Right cardiac atrium (tissue), 5 donors: Measurements from ENCODE around the gene CDYL. TPM values are rescaled to one million over a fixed set of nuclear protein-coding genes. Genes with fewer than 3 reads are reported as not detected.

Experiments
- ATAC-seq, 2 donors: fragments of 200-7000 bp; cut with Tn5 transposase; one replicate each; pipeline versions ENCODE4 v1.8.0 to v1.9.1; 2020; ENCODE audit warnings: moderate library complexity in 2 of 2, mild to moderate bottlenecking in 1 of 2
- DNase-seq, 3 donors: peaks; one replicate each; pipeline ENCODE4 v3.0.0-alpha.2; 2020
- H3K27ac ChIP-seq: one replicate; pipeline ENCODE4 v1.5.1; 2013; ENCODE audit warnings: mild to moderate bottlenecking, low read length, control low read depth, moderate library complexity
- H3K27me3 ChIP-seq: one replicate; pipeline ENCODE4 v1.6.1; 2013; ENCODE audit not compliant: control insufficient read depth, insufficient read depth
- H3K4me1 ChIP-seq: one replicate; pipeline ENCODE4 v1.6.1; 2013; ENCODE audit warnings: low read length; ENCODE audit not compliant: control insufficient read depth, insufficient read depth
- H3K4me3 ChIP-seq: one replicate; pipeline ENCODE4 v1.5.1; 2013; ENCODE audit warnings: low read length, control low read depth
- H3K9me3 ChIP-seq: one replicate; pipeline ENCODE4 v1.6.1; 2013; ENCODE audit warnings: low read length; ENCODE audit not compliant: control insufficient read depth
- WGBS: extraction: QIAGEN DNeasy Blood & Tissue Kit; methylation state at CpG from one replicate; pipeline ENCODE4 v1.1.7; 2013; 5-methylcytosine and 5-hydroxymethylcytosine counted together
- intact Hi-C, 4 donors: fragments of 100-400 bp; cut with DNase I; formaldehyde crosslinking; loops; one replicate each; pipeline versions ENCODE4 v1.11.0 to v1.14.0; 2022 to 2023
- polyA plus RNA-seq: library from polyadenylated mRNA; stranded (reverse); fragments of 200-250 nt; gene quantifications from one replicate; pipeline ENCODE4 v1.2.3, GENCODE V29; 2013
- total RNA-seq, 4 donors: library from RNA; stranded (reverse); fragmentation: NEBNext Ultra II Directional; extraction: Animal tissue kit (Norgen Biotek cat#: 25700); gene quantifications; one replicate each; pipeline ENCODE4 v1.2.1, GENCODE V29; 2021
- donor health status: healthy with polysubstance abuse.
- donor health status: DM: no; HTN: yes; CAD: no.
- donor health status: DM: no; HTN: no; CAD: no.
- donor health status: DM: no; HTN: yes; CAD: no; lungs with severe emphysema.
- donor health status: DM: yes; HTN: yes; CAD: no.

Gene CDYL
- total and polyA plus RNA-seq, 5 donors = 6.0 to 42.0 (median 36.1) TPM

- H3K9me3 ChIP-seq = no peaks in the 10 kb centered on the region
- no peak overlapping the region for H3K4me3 ChIP-seq
- no peak for ATAC-seq
- H3K27ac ChIP-seq = no peak overlapping the region
- H3K27me3 ChIP-seq = no peaks in the 10 kb centered on the region
- WGBS = 41% methylated on average over 2 of the region's 2 CpGs
- DNase-seq = no peak
- intact Hi-C loops = no loop called here
- no peaks in the 10 kb centered on the region for H3K4me1 ChIP-seq
Measured at GRCh38 chr6:4743062-4743461, 33.1 kb upstream of the CDYL start.

GRCh38 chr6:4743926-4744325 lies 32.3 kb upstream of the CDYL start:
- 80% methylated on average over 5 of the region's 5 CpGs for WGBS
- no peak overlapping the region for H3K4me3 ChIP-seq
- no peaks in the 10 kb centered on the region for H3K9me3 ChIP-seq
- intact Hi-C loops = no loop called here
- ATAC-seq (no peak), DNase-seq (no peak)
- no peaks in the 10 kb centered on the region for H3K4me1 ChIP-seq
- H3K27me3 ChIP-seq = no peaks in the 10 kb centered on the region
- H3K27ac ChIP-seq = no peak overlapping the region

GRCh38 chr6:4747588-4747987 lies 28.6 kb upstream of the CDYL start:
- Histone ChIP-seq H3K27me3 (no peaks in the 10 kb centered on the region), H3K4me1 (no peaks in the 10 kb centered on the region), H3K27ac (no peak overlapping the region), H3K4me3 (no peak overlapping the region), H3K9me3 (no peaks in the 10 kb centered on the region)
- 92% methylated on average over 2 of the region's 2 CpGs for WGBS
- no peak for ATAC-seq
- no peak for DNase-seq
- intact Hi-C loops = no loop called here

- H3K27me3 ChIP-seq = no peaks in the 10 kb centered on the region
- H3K9me3 ChIP-seq = no peaks in the 10 kb centered on the region
- no peak for DNase-seq
- no peak overlapping the region for H3K27ac ChIP-seq
- no peaks in the 10 kb centered on the region for H3K4me1 ChIP-seq
- ATAC-seq = no peak
- intact Hi-C loops = no loop called here
- 59% methylated on average over 7 of the region's 7 CpGs for WGBS
- no peak overlapping the region for H3K4me3 ChIP-seq
Measured at GRCh38 chr6:4751823-4752464, 24.3 kb upstream of the CDYL start.

- Histone ChIP-seq H3K27me3 (no peaks in the 10 kb centered on the region), H3K4me3 (no peak overlapping the region), H3K9me3 (no peaks in the 10 kb centered on the region), H3K27ac (no peak overlapping the region), H3K4me1 (no peaks in the 10 kb centered on the region)
- DNase-seq (no peak), ATAC-seq (no peak)
- 86% methylated on average over 2 of the region's 2 CpGs for WGBS
- intact Hi-C loops = no loop called here
Measured at GRCh38 chr6:4756247-4756646, 20.0 kb upstream of the CDYL start.

GRCh38 chr6:4759997-4760396 lies 16.2 kb upstream of the CDYL start:
- no peak for ATAC-seq

GRCh38 chr6:4760773-4761172 lies 15.4 kb upstream of the CDYL start:
- 52% methylated on average over 3 of the region's 3 CpGs for WGBS
- no peak overlapping the region for H3K4me3 ChIP-seq
- DNase-seq = no peak
- intact Hi-C loops = no loop called here
- peaks cover 2% of the 10 kb centered on the region for H3K9me3 ChIP-seq
- no peak overlapping the region for H3K27ac ChIP-seq
- no peaks in the 10 kb centered on the region for H3K27me3 ChIP-seq
- H3K4me1 ChIP-seq = no peaks in the 10 kb centered on the region
- no peak for ATAC-seq

More at GRCh38 chr6:4759997-4760396, 16.2 kb upstream of the CDYL start:
- H3K4me1 ChIP-seq = no peaks in the 10 kb centered on the region
- no peak overlapping the region for H3K27ac ChIP-seq
- 60% methylated on average over 1 of the region's 1 CpG for WGBS
- H3K4me3 ChIP-seq = no peak overlapping the region
- no peaks in the 10 kb centered on the region for H3K27me3 ChIP-seq
- H3K9me3 ChIP-seq = peaks cover 1% of the 10 kb centered on the region
- intact Hi-C loops = no loop called here
- DNase-seq = no peak

- ATAC-seq = no peak
- Histone ChIP-seq H3K27me3 (no peaks in the 10 kb centered on the region), H3K4me3 (no peak overlapping the region), H3K9me3 (peaks cover 2% of the 10 kb centered on the region), H3K4me1 (no peaks in the 10 kb centered on the region), H3K27ac (no peak overlapping the region)
- intact Hi-C loops = no loop called here
- DNase-seq = no peak
Measured at GRCh38 chr6:4762294-4762693, 13.9 kb upstream of the CDYL start.

- Histone ChIP-seq H3K4me1 (no peaks in the 10 kb centered on the region), H3K27ac (no peak overlapping the region), H3K4me3 (no peak overlapping the region), H3K9me3 (peaks cover 2% of the 10 kb centered on the region), H3K27me3 (no peaks in the 10 kb centered on the region)
- DNase-seq (no peak), ATAC-seq (no peak)
- WGBS = 92% methylated on average over 1 of the region's 1 CpG
- intact Hi-C loops = no loop called here
Measured at GRCh38 chr6:4763921-4764320, 12.3 kb upstream of the CDYL start.

- Histone ChIP-seq H3K9me3 (peaks cover 2% of the 10 kb centered on the region), H3K27ac (no peak overlapping the region), H3K4me1 (no peaks in the 10 kb centered on the region), H3K27me3 (no peaks in the 10 kb centered on the region), H3K4me3 (no peak overlapping the region)
- WGBS = 84% methylated on average over 7 of the region's 7 CpGs
- no peak for ATAC-seq
- no peak for DNase-seq
- intact Hi-C loops = no loop called here
Measured at GRCh38 chr6:4768815-4769214, 7.4 kb upstream of the CDYL start.

GRCh38 chr6:4772750-4773149 lies 3.5 kb upstream of the CDYL start:
- Histone ChIP-seq H3K27ac (no peak overlapping the region), H3K9me3 (no peaks in the 10 kb centered on the region), H3K4me3 (no peak overlapping the region), H3K4me1 (no peaks in the 10 kb centered on the region), H3K27me3 (no peaks in the 10 kb centered on the region)
- ATAC-seq (no peak), DNase-seq (no peak)
- intact Hi-C loops = loop anchor here in 2 of 4 donors (10.0 kb wide), 2 partner anchors 128 to 162 kb away; no protein-coding TSS in a partner anchor
- 39% methylated on average over 5 of the region's 5 CpGs for WGBS

GRCh38 chr6:4773181-4773580 lies 3.0 kb upstream of the CDYL start:
- no peak for ATAC-seq
- Histone ChIP-seq H3K4me1 (no peaks in the 10 kb centered on the region), H3K27me3 (no peaks in the 10 kb centered on the region), H3K4me3 (no peak overlapping the region), H3K27ac (no peak overlapping the region), H3K9me3 (no peaks in the 10 kb centered on the region)
- 29% methylated on average over 7 of the region's 7 CpGs for WGBS
- DNase-seq = no peak
- intact Hi-C loops = loop anchor here in 2 of 4 donors (10.0 kb wide), 2 partner anchors 128 to 162 kb away; no protein-coding TSS in a partner anchor
